Measurements from ENCODE around the gene MASTL.
"Not testable (repeated sequence)": the region's sequence is repeated elsewhere in the genome, so short reads cannot be mapped to it uniquely, and the experiment has no call there.

The MASTL gene

DNA sequence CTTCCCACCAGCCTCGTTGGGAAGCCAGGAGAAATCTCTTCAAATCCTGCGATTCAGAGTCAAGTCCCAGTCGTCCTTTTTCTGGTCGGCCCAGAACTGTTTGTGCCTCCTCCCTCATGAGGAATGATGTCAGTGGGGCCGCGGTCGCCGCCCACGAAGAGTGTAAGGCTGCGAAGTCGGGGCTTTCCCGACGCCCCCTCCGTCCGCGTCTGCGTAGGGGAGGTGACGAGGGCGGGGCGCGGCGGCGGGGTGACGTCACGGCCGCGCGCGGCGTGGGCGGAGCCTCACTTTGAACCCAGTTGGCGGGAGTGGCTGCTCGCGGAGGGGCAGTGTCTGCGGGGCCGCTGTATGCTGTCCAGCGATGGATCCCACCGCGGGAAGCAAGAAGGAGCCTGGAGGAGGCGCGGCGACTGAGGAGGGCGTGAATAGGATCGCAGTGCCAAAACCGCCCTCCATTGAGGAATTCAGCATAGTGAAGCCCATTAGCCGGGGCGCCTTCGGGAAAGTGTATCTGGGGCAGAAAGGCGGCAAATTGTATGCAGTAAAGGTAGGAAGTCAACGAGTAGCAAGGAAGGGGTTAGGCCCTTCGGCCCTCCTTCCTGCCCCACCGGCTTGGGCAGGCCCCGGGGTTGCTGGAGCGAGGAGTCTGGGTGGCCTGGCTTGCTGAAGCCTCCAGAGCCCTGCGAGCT lies at the start of gene MASTL:
TSS of gene MASTL (plus strand) at position 287 of the 689 bp plus-strand sequence. CDS start at position 362, 75 bp downstream.
- DNase-seq, result peak; percentile 93 to 94

GRCh38 chr10:27108165-27108564 lies 47.0 kb upstream of the MASTL start:
- DNase-seq, result no peak

- no peak for DNase-seq
Measured at GRCh38 chr10:27134371-27134770, 20.8 kb upstream of the MASTL start.

- no peak for DNase-seq
Measured at GRCh38 chr10:27138277-27138676, 16.9 kb upstream of the MASTL start.

- DNase-seq, result no peak
Measured at GRCh38 chr10:27143686-27144085, 11.5 kb upstream of the MASTL start.

DNA sequence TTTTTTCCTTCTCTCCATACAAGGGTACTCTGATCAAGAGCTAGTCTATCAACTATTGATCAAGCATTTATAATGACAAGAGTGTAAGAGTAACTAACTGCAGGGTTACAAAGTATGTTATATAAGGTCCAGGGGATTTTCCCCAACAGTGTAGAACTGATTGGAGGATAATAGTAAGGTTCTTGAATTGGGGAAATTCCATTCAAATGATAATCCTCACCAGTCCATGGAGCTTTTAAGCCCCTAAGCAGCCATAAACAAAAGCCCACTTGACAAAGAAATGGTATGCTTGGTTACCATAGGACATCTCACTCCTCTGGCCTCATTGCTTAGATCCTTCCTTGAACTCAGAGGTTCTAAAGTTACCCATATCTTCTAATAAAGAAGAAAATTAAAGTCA lies 9.2 kb upstream of the MASTL start:
- no peak for DNase-seq

DNA sequence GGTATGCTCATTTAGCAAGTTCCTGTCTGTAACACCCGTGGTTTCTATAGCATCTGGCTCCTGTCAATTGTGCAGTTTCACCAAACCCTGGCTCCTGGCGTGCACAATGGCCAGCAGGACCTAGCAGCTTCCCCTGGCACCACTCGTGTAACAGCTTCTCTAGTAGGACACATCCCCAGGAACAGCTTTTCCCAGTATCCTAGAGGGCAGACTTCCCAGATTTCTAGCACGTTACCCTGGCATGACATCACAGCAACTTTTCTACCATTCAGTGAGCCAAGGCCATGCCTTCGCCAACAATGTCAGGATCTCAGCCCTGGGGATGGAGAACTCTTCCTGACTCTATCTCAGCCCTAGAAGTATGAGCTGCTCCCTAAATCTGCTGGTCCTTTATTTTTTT lies 7.5 kb upstream of the MASTL start:
- peak; percentile 31 to 44 for DNase-seq

GRCh38 chr10:27150261-27150660 lies 4.9 kb upstream of the MASTL start:
- DNase-seq, result no peak

DNA sequence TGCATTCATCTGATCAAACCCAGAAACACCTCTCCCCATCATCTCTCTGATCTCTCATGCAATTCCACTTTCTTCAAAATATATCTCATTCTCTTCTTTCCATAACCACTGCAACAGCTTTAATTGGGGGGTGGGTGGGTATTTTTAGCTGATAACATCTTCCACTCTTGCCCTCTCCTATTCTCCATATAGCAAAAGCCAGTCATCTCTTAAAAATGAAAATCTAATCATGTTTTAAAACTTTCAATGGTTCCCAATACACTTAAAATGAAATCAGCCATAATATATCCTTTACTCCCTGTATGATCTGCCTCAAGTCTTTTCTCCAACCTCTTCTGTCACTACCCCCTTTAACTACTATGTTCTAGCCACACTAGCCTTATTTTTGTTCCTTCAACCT lies 2.5 kb upstream of the MASTL start:
- DNase-seq, result peak in 1 of 2 experiments; percentile 18

DNA sequence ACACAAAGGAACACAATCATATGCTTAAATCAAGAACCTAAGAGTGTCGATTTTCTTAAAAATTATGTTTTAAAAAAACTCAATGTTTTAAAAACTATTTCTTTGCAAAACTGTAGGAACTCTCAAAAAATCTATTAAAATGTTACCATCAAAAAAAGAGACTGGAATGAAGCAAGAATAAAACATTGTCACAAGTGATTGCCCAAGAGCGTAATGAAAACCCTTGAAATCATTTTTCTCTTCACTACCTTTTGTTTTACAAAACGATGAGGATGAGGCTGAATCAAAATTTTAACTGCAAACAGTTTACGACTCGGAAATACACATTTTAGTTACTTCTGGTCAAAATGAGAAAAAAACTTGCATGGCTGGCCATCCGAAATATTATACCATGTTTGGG lies 1.8 kb upstream of the MASTL start:
- no peak for DNase-seq

DNA sequence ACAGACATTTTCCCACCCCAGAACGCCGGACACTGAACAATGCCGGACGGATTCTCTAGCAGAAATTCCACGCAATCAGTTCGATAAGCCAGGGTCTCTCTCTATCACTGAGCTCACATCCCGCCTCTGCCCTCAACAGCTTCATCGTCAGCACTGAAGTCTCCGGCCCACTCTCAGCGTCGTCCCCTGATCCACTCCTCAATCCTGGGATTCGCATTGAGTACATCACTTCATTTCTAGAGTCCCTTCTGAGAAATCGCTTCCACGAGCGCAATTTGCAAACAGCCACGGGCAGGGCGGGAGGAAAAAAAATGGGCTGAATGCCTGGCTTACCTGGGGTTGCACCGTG lies 1.3 kb upstream of the MASTL start:
- DNase-seq, result peak in 1 of 2 experiments; percentile 34

- not testable (repeated sequence) for DNase-seq
Measured at GRCh38 chr10:27156566-27156965, 1.4 kb downstream of the MASTL start.

DNA sequence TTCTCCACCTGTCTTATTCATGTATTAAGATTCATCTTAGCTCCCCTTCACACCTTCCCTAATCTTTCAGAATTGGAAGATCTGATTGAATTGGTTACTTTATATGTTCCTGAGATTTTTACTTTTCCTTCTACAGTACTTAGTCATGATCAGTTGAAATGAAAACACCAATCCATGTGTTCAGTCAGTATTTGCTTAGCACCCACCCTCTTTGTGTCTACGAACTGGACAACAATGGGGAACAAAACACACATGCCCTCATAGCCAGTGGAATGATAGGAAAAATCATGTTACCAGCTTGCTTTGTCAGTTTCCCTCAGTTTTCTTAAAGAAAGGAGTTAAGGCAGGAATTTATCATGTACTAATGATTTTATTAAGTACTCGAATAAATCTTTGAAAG lies 2.0 kb downstream of the MASTL start:
- DNase-seq, result peak in 1 of 2 experiments; percentile 21

DNA sequence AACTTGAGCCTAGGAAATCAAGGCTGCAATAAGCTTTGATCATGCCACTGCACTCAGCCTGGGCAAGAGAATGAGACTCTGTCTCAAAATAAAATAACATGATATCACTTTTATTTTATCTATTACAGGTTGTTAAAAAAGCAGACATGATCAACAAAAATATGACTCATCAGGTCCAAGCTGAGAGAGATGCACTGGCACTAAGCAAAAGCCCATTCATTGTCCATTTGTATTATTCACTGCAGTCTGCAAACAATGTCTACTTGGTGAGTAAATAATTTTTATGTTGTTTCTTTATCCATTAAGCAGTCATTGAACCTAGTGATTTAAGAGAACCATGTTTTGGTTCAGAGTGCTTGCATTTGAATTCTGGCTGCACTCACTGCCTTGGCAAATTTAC lies 3.3 kb downstream of the MASTL start:
- no peak for DNase-seq

DNA sequence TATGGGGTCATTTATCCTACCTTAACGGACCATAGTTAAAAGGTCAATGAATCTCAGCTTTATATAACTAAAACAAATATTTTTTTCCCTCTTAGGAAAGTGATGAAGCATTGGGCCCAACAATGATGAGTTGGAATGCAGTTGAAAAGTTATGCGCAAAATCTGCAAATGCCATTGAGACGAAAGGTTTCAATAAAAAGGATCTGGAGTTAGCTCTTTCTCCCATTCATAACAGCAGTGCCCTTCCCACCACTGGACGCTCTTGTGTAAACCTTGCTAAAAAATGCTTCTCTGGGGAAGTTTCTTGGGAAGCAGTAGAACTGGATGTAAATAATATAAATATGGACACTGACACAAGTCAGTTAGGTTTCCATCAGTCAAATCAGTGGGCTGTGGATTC lies 14.7 kb downstream of the MASTL start:
- no peak for DNase-seq

DNA sequence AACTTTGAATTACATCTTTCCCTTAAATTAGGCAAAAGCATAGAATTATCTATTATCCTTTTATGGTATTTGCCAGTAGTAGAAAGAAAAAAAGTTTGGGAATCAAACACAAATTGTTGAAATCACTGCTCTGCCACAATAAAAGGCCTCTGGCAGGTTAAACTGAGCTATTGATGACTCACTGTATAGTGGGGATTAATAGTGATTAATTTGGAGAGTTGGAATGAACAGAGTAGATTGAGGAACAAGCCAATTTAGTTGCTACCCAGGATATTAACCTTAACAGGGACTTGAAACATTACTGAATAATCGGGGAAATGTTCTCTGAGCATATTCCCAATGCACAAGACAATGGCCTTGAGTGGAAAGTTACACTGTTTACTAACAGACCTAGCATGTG lies 33.1 kb downstream of the MASTL start:
- no peak for DNase-seq

- DNase-seq, result no peak
Measured at GRCh38 chr10:27188897-27189296, 33.7 kb downstream of the MASTL start.

DNA sequence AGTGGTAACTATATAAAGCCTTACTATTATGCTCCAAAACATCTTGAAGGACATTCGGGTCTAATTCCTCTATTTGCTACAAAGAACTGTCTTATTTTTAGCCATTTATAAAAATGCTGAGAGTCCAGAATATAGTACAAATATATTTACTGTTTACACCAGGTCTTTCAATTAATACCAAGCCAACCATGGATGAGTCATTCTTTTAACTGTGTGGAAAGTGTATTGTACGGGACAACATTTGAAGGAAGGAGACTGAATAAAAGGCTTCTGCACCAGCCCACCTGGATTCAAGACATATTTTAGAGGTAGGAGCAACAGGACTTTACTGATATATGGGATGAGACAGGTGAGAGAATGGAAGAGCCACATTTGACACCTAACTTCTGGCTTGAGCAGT lies 35.4 kb downstream of the MASTL start:
- no peak for DNase-seq

GRCh38 chr10:27192284-27192683 lies 37.1 kb downstream of the MASTL start:
- no peak for DNase-seq

DNA sequence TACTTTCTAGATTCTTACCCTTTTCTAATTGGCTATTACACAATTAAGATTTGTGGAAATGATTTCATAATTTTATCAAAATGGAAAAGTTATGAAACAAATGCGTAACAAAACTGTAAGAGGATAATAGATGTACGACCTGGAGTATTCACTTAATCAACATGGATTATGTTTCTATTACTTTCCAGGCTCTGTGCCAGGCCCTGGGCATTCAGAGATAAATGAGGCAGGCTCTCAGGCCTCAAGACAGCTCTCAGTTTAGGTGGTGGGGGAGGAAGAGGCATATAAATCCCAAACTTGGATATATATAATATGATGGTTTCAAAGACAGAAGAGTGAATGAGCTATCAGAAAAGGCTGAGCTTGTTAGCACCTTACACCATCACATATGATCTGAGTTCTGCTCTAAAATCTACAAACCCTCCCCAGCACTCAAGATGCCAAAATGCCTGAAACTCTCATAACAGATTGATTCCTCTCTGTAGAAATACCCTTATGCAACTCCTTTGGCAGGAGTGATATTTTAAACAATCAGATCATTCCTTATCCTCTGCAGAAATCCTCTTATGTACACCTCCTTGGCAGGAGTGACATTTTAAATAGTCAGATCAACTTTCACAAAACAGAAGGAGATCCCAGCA lies 42.9 kb downstream of the MASTL start:
- no peak for DNase-seq

DNA sequence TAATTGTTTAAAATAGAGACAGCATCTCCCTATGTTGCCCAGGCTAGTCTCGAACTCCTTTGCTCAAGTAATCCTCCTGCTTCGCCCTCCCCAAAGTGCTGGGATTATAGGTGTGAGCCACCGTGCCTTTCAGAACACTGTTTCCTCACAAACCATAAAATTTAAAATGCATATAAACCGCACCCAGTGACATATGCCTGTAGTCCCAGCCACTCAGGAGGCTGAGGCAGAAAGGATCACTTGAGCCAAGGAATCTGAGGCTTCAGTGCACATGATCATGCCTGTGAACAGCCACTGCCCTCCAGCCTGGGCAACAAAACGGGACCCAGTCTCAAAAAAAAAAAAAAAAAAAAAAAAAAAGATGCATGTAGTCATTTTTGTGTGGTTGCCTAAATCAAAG lies 48.7 kb downstream of the MASTL start:
- DNase-seq, result no peak

- DNase-seq, result no peak
Measured at GRCh38 chr10:27207350-27207749, 52.2 kb downstream of the MASTL start.

- peak; percentile 30 to 42 for DNase-seq
Measured at GRCh38 chr10:27223964-27224363, 68.8 kb downstream of the MASTL start.

GRCh38 chr10:27225011-27225590 lies 69.9 kb downstream of the MASTL start:
- DNase-seq, result no peak
